ENCODE measurements around the gene EPHA4.

The EPHA4 gene

GRCh38 chr2:221473451-221473850 is 98.7 kb downstream of the EPHA4 start:
- DNase-seq (ENCODE audit: low spot score) = no peak

GRCh38 chr2:221468317-221468716 is 103.8 kb downstream of the EPHA4 start:
- no peak for DNase-seq (ENCODE audit: low spot score)

- no peak for DNase-seq (ENCODE audit: low spot score)
These were observed 104.5 kb downstream of the EPHA4 start for GRCh38 chr2:221467610-221468009.

DNA sequence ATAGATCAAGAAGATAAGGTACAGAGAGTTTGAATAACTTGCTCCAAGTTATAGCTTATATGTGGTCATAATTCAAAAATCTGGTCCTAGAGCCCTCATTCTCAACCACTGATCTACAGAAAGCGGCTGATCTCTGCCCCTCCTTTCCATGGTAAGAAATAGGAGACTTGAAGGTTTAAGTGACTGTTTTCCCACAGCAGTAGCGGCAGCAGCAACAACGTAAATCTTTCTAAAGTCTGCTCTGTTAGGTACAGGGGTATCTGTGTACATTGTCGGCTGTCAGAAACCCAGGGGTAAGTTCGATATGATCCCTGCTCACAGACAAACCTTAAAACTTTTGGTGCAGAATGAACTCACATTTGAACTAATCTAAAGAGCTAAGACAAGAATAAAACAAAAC is 105.4 kb downstream of the EPHA4 start:
- DNase-seq (ENCODE audit: low spot score) = no peak

DNA sequence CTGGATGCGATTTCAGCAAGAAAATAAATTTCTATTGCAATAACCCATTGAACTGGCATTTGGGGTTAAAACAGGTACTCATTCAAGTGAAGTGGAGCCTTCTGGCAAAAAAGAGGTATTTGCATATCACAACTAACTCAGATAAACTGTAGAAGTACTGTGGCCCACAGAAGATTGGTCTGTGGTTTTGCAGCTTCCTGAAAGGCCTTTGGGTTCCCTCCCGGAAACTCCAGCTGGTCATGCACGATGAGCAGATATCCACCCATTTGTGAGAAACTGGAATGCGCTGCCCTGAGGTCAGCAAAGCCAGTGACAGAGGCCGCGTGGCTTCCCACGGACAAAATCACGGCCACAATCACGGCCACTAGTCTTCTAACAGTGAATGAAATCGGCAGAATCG is 106.3 kb downstream of the EPHA4 start:
- DNase-seq (ENCODE audit: low spot score) = peak; percentile 8

DNA sequence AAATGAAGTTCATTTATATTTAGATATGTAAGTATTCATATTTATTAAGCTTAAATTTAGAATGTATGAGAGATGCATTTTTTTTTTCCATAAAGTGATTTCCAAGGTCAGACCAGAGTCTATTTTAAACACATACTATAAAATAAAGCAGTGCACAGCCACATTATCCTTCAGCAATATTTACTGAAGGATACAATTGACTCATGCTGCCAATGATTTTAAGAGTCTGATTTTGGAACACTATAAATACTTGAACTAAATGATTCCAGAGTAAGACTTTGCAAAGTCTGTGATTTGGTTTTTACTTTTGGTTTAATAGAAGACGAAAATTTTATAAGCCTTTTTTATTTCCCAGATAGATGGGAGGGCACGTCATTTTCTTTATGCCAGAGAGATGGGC is 107.1 kb downstream of the EPHA4 start:
- DNase-seq (ENCODE audit: low spot score) = no peak

GRCh38 chr2:221463241-221463896 is 108.7 kb downstream of the EPHA4 start:
- DNase-seq (ENCODE audit: low spot score) = no peak

DNA sequence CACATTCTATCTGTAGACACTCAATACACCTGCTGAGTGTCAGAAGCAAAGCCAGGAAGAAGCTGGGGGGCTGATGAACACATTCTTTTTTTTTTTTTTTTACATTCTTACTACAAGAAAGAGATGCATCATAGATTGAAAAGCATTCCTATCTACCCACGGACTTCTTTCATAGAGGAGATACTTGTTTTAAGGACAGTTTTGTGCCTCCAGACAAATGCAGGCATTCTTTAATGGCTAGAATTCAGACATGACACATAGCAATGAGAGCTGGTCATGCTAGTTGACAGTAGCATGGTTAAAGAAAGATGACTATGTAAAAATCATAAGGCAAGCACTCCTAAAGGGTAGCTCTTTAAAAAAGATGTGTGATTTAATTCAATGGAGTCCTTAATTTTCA is 110.2 kb downstream of the EPHA4 start:
- DNase-seq (ENCODE audit: low spot score) = no peak

DNA sequence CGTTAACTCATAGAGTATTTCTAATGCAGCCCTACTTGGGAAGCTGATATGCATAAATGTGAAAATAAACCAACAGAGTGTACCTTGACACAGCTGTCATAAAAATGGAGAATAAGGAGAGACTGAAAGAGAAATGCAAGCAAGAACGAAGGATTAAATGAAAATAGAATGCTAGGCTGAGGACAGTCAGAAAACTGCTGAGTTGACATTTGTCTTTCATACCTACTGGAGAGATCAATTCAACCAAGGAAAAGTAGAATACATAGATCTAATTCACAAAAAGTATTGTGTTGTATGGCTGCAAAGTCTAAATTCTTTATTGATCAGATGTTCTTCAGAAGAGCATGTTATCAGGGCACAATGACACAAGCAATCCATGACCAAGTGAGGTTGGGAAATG is 112.0 kb downstream of the EPHA4 start:
- no peak for DNase-seq (ENCODE audit: low spot score)

DNA sequence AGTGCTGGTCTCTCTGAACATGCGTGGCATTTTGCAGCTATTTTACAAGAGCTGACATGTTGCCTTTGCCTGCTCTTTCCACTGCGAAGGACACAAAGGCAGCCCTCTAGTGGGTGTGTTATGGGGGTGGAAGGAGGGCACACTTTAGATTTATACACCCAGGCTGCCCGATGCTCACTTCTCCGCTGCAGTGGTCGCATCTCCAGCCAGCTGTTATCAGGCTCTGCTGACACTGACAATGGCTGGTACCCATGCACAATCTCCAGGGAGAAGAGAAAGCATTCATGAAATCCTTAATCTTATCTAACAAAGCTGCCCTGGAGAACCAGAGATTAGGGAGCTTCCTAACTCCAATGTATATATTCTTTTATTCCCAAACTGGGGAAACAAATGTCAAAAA is 113.5 kb downstream of the EPHA4 start:
- no peak for DNase-seq (ENCODE audit: low spot score)

DNA sequence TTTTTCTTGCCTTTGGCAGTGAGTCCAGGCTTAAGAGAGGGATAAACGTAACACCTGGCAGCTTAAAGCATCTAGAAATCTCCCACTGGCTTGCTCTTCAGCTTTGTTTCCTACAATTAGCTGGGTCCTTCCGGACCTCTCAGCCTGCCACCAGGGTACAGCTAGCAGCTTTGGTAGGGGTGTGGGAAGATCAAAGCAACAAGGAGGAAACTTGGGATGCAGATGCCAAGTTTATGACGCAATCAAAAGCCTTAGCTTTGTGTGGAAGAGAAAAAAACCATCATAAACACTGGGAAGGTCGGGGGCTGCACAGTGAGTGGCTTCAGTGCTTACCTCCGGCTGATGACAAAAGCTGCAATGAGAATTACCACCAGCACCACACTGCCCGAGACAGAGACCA is 116.9 kb downstream of the EPHA4 start:
- no peak for DNase-seq (ENCODE audit: low spot score)

- DNase-seq (ENCODE audit: low spot score) = no peak
These were observed 117.5 kb downstream of the EPHA4 start for GRCh38 chr2:221454459-221455105.

GRCh38 chr2:221451862-221452788 is 120.0 kb downstream of the EPHA4 start:
- no peak for DNase-seq (ENCODE audit: low spot score)

GRCh38 chr2:221450280-221450679 is 121.8 kb downstream of the EPHA4 start:
- DNase-seq (ENCODE audit: low spot score) = no peak

- no peak for DNase-seq (ENCODE audit: low spot score)
These were observed 122.7 kb downstream of the EPHA4 start for GRCh38 chr2:221449406-221449805.

- DNase-seq (ENCODE audit: low spot score) = no peak
These were observed 123.2 kb downstream of the EPHA4 start for GRCh38 chr2:221448844-221449390.

DNA sequence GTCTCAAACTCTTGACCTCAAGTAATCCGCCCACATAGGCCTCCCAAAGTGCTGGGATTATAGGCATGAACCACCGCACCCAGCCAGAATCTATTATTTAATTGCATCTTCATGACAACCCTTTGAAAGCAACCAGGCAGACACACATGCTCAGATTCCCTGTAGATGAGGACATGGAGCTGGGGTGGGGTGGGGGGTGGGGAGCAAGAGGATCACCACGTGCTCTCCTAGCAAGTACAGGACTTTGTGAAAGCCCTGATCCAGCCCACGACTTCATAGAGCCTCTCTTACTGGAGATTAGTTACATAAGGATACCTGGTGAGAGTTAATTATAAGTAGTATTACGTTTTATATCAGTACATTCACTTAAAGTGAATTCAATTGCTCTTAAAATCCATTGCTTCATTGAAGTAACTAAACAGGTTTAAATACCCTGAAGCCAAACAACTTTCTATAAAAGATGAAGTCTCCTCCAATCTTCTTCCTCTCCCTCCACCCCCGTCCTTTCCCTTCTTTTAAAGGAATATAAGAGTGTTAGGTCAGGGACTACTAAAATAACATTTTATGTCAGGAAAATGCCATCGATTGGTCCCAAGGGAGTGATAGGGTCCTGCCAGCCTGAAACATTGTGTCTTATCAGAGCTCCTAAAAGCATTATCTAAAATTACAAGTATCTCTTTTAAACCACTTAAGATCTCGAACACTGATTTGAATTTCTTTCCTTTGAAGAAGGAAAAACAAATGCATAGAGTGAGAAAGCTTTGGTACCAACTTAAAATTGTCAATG is 123.9 kb downstream of the EPHA4 start:
- no peak for DNase-seq (ENCODE audit: low spot score)

DNA sequence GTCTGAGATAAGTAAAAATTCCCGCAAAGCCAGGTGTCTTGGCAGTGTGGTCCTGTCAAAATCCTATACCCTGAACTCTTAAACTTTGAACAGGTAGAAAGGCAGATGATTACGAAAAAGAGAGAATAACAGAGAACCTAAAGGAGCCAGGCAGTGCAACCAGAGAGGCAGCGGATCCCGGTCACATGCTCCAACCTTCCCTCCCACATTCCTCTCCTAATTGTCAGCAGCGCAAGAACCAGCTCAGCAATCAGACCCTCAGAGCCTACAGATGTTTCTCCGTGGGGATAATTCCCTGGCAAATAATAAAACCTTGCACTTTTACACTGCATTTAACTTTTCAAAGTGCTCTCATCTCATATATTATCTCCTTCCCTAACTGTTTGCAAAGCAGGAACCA is 124.8 kb downstream of the EPHA4 start:
- DNase-seq (ENCODE audit: low spot score) = no peak

DNA sequence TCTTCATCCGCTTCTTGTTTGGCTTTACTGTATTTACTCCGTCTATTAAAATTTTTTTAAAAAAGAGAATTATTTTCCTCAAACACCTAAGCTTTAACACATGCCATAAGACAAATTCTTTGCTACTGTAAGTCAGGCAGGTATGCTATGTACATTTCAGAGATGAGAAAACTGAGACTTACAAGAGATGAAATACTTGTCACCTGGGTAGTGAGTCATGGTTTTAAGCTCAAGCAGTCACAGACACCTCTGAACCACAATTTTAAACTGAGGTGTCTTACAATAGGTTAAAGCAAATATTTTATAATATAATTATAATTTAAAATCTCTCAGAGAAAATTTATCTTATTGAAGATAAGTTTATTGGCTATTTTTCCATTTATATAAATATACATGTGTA is 126.0 kb downstream of the EPHA4 start:
- DNase-seq (ENCODE audit: low spot score) = no peak

DNA sequence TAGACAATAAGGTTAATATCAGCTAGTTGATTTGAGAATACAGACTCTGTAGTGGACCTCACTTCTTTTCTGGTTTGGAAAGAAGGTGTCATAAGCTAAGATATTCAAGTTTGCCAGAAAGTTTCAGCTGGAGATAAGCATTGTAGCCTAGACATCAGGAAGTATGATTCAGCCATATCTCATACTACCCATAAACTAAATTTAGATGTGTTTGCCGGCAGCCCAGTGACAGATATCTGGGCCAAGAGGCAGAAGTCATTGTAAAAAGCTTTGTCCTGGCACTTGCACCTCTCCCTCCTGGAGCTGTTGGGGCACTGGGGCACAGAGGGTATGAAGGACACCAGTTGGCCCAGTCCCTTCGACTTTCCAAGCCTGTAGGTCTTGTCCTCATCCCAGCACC is 128.0 kb downstream of the EPHA4 start:
- DNase-seq (ENCODE audit: low spot score) = no peak

DNA sequence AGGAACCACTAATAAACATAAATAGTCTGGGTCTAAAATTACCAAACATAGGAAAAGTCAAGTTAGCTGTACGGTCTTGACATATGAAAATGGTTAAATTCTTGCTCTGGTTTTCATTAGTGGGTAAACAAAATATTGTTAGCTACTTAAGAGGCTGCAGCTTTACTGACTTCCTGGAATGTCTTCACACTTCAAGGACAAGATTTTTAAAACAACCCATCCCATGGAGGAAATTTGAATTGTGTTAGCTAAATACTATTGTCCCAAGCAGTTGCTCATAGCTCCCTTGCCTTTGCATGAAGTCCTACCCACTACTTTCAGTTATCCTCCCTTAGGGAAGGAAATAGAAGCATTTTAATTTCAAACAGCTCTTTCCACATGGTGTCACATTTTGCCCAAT is 128.5 kb downstream of the EPHA4 start:
- DNase-seq (ENCODE audit: low spot score) = no peak

GRCh38 chr2:221442128-221442527 is 130.0 kb downstream of the EPHA4 start:
- DNase-seq (ENCODE audit: low spot score) = no peak
